ENCODE measurements around the gene LRP11. TPM values are rescaled to one million over a fixed set of nuclear protein-coding genes. Genes with fewer than 3 reads are reported as not detected.

The LRP11 gene
- total and polyA plus RNA-seq, 2 donors from 2014 or later, result 22.1 to 34.0 TPM

GRCh38 chr6:149888093-149888492, 23.9 kb upstream of the LRP11 start:
- no peaks in the 10 kb centered on the region for H3K36me3 ChIP-seq (ENCODE audit: control insufficient read depth in 2 of 3, insufficient read depth in 3 of 3, low read length in 3 of 3)
- no peak overlapping the region for H3K4me3 ChIP-seq (ENCODE audit: low read length in 3 of 3)
- no peak for FAIRE-seq
- DNase-seq, result no peak
- no peaks in the 10 kb centered on the region for H3K27me3 ChIP-seq (ENCODE audit: control insufficient read depth, insufficient read depth, low read length)
- H3K4me1 ChIP-seq (ENCODE audit: control insufficient read depth in 2 of 3, insufficient read depth in 2 of 3, low read depth in 1 of 3, low read length in 3 of 3), result no peaks in the 10 kb centered on the region
- intact Hi-C loops (cut with DNase I), result no loop called here
- H3K27ac ChIP-seq (ENCODE audit: low read depth in 2 of 2, low read length in 2 of 2), result no peak overlapping the region
- H3K9me3 ChIP-seq (ENCODE audit: control insufficient read depth in 2 of 3, insufficient read depth in 1 of 3, low read length in 3 of 3), result no peaks in the 10 kb centered on the region
- no peak overlapping the region for H3K9ac ChIP-seq (ENCODE audit: low read length in 3 of 3)
- TF ChIP-seq, protein P1, sequence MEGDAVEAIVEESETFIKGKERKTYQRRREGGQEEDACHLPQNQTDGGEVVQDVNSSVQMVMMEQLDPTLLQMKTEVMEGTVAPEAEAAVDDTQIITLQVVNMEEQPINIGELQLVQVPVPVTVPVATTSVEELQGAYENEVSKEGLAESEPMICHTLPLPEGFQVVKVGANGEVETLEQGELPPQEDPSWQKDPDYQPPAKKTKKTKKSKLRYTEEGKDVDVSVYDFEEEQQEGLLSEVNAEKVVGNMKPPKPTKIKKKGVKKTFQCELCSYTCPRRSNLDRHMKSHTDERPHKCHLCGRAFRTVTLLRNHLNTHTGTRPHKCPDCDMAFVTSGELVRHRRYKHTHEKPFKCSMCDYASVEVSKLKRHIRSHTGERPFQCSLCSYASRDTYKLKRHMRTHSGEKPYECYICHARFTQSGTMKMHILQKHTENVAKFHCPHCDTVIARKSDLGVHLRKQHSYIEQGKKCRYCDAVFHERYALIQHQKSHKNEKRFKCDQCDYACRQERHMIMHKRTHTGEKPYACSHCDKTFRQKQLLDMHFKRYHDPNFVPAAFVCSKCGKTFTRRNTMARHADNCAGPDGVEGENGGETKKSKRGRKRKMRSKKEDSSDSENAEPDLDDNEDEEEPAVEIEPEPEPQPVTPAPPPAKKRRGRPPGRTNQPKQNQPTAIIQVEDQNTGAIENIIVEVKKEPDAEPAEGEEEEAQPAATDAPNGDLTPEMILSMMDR (IDR thresholded peaks at IDR 0.05; ENCODE audit: borderline replicate concordance, extremely low read depth, insufficient read depth), result no peak

DNA sequence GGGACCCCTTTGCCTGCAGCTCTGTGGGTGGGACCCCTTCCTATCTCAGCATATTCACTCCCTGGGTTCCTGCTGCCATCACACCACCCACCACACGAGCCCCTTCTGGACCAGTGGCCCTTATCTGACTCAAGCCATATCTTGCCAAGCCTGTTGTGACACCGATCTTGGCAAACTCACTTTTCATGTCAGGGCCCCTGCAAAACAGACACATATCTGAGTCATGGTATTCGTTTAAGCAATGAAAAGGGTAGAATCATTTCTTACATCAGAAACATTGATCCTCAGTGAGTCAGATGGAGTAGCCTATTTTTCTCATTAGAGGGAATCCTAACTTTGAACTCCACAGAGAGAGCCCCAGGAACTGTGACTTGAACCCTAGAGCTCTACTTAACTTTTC, 23.2 kb upstream of the LRP11 start:
- FAIRE-seq, result no peak
- no peak overlapping the region for H3K9ac ChIP-seq (ENCODE audit: low read length in 3 of 3)
- DNase-seq, result no peak
- H3K27ac ChIP-seq (ENCODE audit: low read depth in 2 of 2, low read length in 2 of 2), result no peak overlapping the region
- no peak overlapping the region for H3K4me3 ChIP-seq (ENCODE audit: low read length in 3 of 3)
- H3K36me3 ChIP-seq (ENCODE audit: control insufficient read depth in 2 of 3, insufficient read depth in 3 of 3, low read length in 3 of 3), result no peaks in the 10 kb centered on the region
- intact Hi-C loops (cut with DNase I), result no loop called here
- no peaks in the 10 kb centered on the region for H3K27me3 ChIP-seq (ENCODE audit: control insufficient read depth, insufficient read depth, low read length)
- no peaks in the 10 kb centered on the region for H3K4me1 ChIP-seq (ENCODE audit: control insufficient read depth in 2 of 3, insufficient read depth in 2 of 3, low read depth in 1 of 3, low read length in 3 of 3)
- TF ChIP-seq, protein P1 (IDR thresholded peaks at IDR 0.05; ENCODE audit: borderline replicate concordance, extremely low read depth, insufficient read depth), result no peak
- H3K9me3 ChIP-seq (ENCODE audit: control insufficient read depth in 2 of 3, insufficient read depth in 1 of 3, low read length in 3 of 3), result no peaks in the 10 kb centered on the region

DNA sequence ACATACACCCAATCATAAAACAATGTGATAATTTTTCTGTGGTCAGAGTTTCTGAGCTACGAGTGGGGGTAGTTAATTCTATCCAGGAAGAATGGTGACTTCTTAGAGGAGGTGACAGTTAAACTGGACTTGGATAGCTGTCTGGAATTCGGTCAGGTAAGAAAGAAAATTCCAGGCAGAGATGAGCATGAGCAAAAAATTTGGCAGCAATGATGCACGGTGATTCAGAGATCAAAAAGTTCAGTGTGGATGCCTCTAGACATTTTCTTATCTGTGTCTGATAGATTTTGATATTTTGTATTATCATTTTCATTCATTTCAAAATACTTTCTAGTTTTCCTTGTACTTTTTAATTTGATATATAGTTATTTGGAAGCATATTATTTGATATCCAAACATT, 21.7 kb upstream of the LRP11 start:
- no peaks in the 10 kb centered on the region for H3K27me3 ChIP-seq (ENCODE audit: control insufficient read depth, insufficient read depth, low read length)
- intact Hi-C loops (cut with DNase I), result no loop called here
- no peak for FAIRE-seq
- H3K27ac ChIP-seq (ENCODE audit: low read depth in 2 of 2, low read length in 2 of 2), result no peak overlapping the region
- DNase-seq, result no peak
- H3K4me1 ChIP-seq (ENCODE audit: control insufficient read depth in 2 of 3, insufficient read depth in 2 of 3, low read depth in 1 of 3, low read length in 3 of 3), result no peaks in the 10 kb centered on the region
- H3K36me3 ChIP-seq (ENCODE audit: control insufficient read depth in 2 of 3, insufficient read depth in 3 of 3, low read length in 3 of 3), result no peaks in the 10 kb centered on the region
- H3K4me3 ChIP-seq (ENCODE audit: low read length in 3 of 3), result no peak overlapping the region
- H3K9ac ChIP-seq (ENCODE audit: low read length in 3 of 3), result no peak overlapping the region
- TF ChIP-seq, protein P1 (IDR thresholded peaks at IDR 0.05; ENCODE audit: borderline replicate concordance, extremely low read depth, insufficient read depth), result no peak
- H3K9me3 ChIP-seq (ENCODE audit: control insufficient read depth in 2 of 3, insufficient read depth in 1 of 3, low read length in 3 of 3), result no peaks in the 10 kb centered on the region

- intact Hi-C loops (cut with DNase I), result no loop called here
- no peaks in the 10 kb centered on the region for H3K27me3 ChIP-seq (ENCODE audit: control insufficient read depth, insufficient read depth, low read length)
- H3K9ac ChIP-seq (ENCODE audit: low read length in 3 of 3), result no peak overlapping the region
- DNase-seq (no peak), FAIRE-seq (no peak)
- H3K36me3 ChIP-seq (ENCODE audit: control insufficient read depth in 2 of 3, insufficient read depth in 3 of 3, low read length in 3 of 3), result no peaks in the 10 kb centered on the region
- H3K27ac ChIP-seq (ENCODE audit: low read depth in 2 of 2, low read length in 2 of 2), result no peak overlapping the region
- TF ChIP-seq, protein P1 (IDR thresholded peaks at IDR 0.05; ENCODE audit: borderline replicate concordance, extremely low read depth, insufficient read depth), result no peak
- H3K9me3 ChIP-seq (ENCODE audit: control insufficient read depth in 2 of 3, insufficient read depth in 1 of 3, low read length in 3 of 3), result no peaks in the 10 kb centered on the region
- no peak overlapping the region for H3K4me3 ChIP-seq (ENCODE audit: low read length in 3 of 3)
- no peaks in the 10 kb centered on the region for H3K4me1 ChIP-seq (ENCODE audit: control insufficient read depth in 2 of 3, insufficient read depth in 2 of 3, low read depth in 1 of 3, low read length in 3 of 3)
Measured at GRCh38 chr6:149884617-149885016, 20.5 kb upstream of the LRP11 start.

Measured in kidney (tissue), 14 donors.